ENCODE measurements around the gene RND1. TPM values are rescaled to one million over a fixed set of nuclear protein-coding genes. Genes with fewer than 3 reads are reported as not detected.

RND1 gene
- polyA plus RNA-seq, 3 donors = 0.40 to 0.49 TPM; not detected in 1

- DNase-seq = no peak
- intact Hi-C loops (cut with micrococcal nuclease) = no loop called here
- H3K36me3 Mint-ChIP-seq = peaks cover 71 to 81% of the 10 kb centered on the region in 2 donors
- H3K4me3 Mint-ChIP-seq = no peak overlapping the region
- TF ChIP-seq CTCF (IDR thresholded peaks at IDR 0.05) = no peak
- WGBS (ENCODE audit: insufficient coverage) = 97% methylated on average over 4 of the region's 6 CpGs
- H3K4me1 Mint-ChIP-seq = no peaks in the 10 kb centered on the region
- H3K4me1 ChIP-seq (ENCODE audit: control insufficient read depth in 1 of 2, insufficient read depth in 2 of 2, low read length in 2 of 2) = no peaks in the 10 kb centered on the region
- H4K20me1 ChIP-seq (ENCODE audit: insufficient read depth, low read length) = peaks cover 27% of the 10 kb centered on the region
- no peaks in the 10 kb centered on the region for H3K79me2 ChIP-seq (ENCODE audit: insufficient read depth, low read length)
- H3K9me3 ChIP-seq (replicated peaks in 1 of 2; ENCODE audit: control insufficient read depth in 1 of 2, insufficient read depth in 1 of 2, low read length in 2 of 2) = no peaks in the 10 kb centered on the region
- no peaks in the 10 kb centered on the region for H3K9me3 Mint-ChIP-seq
- no peak overlapping the region for H3K9ac ChIP-seq (ENCODE audit: insufficient read depth, low read length, poor library complexity, severe bottlenecking)
- peaks cover 0 to 2% (median 0%) of the 10 kb centered on the region in 3 donors for H3K27me3 Mint-ChIP-seq (ENCODE audit: low read depth in 3 of 3)
- H3K27ac Mint-ChIP-seq = peak overlapping the region in 1 of 7 donors; percentile 0
- peaks cover 72 to 86% of the 10 kb centered on the region in 2 donors for H3K36me3 ChIP-seq (replicated peaks in 1 of 2; ENCODE audit: control insufficient read depth in 1 of 2, insufficient read depth in 2 of 2, low read length in 2 of 2)
- no peak overlapping the region for H2AFZ ChIP-seq (ENCODE audit: insufficient read depth, low read depth, low read length, poor library complexity, severe bottlenecking)
- H3K4me2 ChIP-seq (replicated peaks; ENCODE audit: extremely low read depth, low read length, poor library complexity, severe bottlenecking) = no peak overlapping the region
- no peak overlapping the region for H3K4me3 ChIP-seq (replicated peaks in 1 of 3; ENCODE audit: low read depth in 2 of 3, low read length in 3 of 3)
- H3K27ac ChIP-seq (ENCODE audit: low read depth in 1 of 2, low read length in 2 of 2) = no peak overlapping the region
- H3K27me3 ChIP-seq (ENCODE audit: control insufficient read depth in 2 of 2, insufficient read depth in 2 of 2, low read length in 2 of 2) = no peaks in the 10 kb centered on the region
Observed at GRCh38 chr12:48831257-48831656, 34.4 kb downstream of the RND1 start.

DNA sequence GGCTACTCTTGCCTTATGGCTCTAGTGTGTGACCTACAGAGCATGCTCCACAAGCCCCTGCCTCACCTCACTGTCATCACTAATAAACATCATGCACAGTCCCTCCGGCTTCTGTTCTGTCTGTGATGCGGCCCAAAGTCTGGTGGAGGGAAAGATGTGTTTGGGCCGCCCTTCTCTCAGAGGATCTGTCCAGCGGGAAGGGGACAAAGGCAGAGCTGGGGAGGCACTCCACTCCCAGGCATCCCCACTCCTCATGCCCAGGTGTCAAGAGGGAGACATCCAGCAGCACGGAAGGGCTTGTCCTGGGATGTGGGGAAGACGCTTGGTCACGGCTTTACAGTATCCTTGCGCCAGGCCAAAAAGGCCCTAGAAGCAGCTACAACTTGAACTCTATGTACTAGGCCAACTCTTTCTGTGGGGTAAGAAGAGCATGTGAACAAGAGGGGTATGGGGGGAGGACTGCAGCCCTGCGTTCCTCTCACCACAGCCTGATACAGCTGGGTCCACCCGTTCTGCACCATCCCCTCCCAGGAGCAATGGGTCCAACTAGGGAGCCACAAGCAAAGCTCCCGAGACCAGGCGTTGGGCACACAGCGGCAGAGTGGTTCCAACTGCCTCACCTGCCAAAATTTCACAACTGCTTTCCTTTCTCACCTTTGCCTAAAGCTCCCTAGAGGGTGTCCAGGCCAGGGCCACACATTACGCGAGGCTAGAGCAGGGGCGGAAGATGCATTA is 36.7 kb downstream of the RND1 start:
- no peaks in the 10 kb centered on the region for H3K9me3 Mint-ChIP-seq
- H3K4me3 Mint-ChIP-seq = no peak overlapping the region
- 95% methylated on average over 7 of the region's 16 CpGs for WGBS (ENCODE audit: insufficient coverage)
- peaks cover 0 to 2% (median 0%) of the 10 kb centered on the region in 3 donors for H3K27me3 Mint-ChIP-seq (ENCODE audit: low read depth in 3 of 3)
- Histone ChIP-seq H4K20me1 (ENCODE audit: insufficient read depth, low read length) (peaks cover 27% of the 10 kb centered on the region), H3K9me3 (replicated peaks in 1 of 2; ENCODE audit: control insufficient read depth in 1 of 2, insufficient read depth in 1 of 2, low read length in 2 of 2) (no peaks in the 10 kb centered on the region), H3K4me2 (replicated peaks; ENCODE audit: extremely low read depth, low read length, poor library complexity, severe bottlenecking) (no peak overlapping the region), H3K27ac (ENCODE audit: low read depth in 1 of 2, low read length in 2 of 2) (no peak overlapping the region), H3K4me1 (ENCODE audit: control insufficient read depth in 1 of 2, insufficient read depth in 2 of 2, low read length in 2 of 2) (no peaks in the 10 kb centered on the region), H2AFZ (ENCODE audit: insufficient read depth, low read depth, low read length, poor library complexity, severe bottlenecking) (no peak overlapping the region), H3K79me2 (ENCODE audit: insufficient read depth, low read length) (no peaks in the 10 kb centered on the region), H3K27me3 (ENCODE audit: control insufficient read depth in 2 of 2, insufficient read depth in 2 of 2, low read length in 2 of 2) (no peaks in the 10 kb centered on the region), H3K36me3 (replicated peaks in 1 of 2; ENCODE audit: control insufficient read depth in 1 of 2, insufficient read depth in 2 of 2, low read length in 2 of 2) (peaks cover 57 to 63% of the 10 kb centered on the region in 2 donors), H3K9ac (ENCODE audit: insufficient read depth, low read length, poor library complexity, severe bottlenecking) (no peak overlapping the region), H3K4me3 (replicated peaks in 1 of 3; ENCODE audit: low read depth in 2 of 3, low read length in 3 of 3) (no peak overlapping the region)
- intact Hi-C loops (cut with micrococcal nuclease) = no loop called here
- peaks cover 2% of the 10 kb centered on the region for H3K4me1 Mint-ChIP-seq
- no peak for TF ChIP-seq CTCF (IDR thresholded peaks at IDR 0.05)
- peaks cover 56 to 60% of the 10 kb centered on the region in 2 donors for H3K36me3 Mint-ChIP-seq
- peak overlapping the region in 3 of 7 donors; percentile 16 to 40 (median 31) for H3K27ac Mint-ChIP-seq
- DNase-seq = no peak

Data from CD14-positive monocyte (primary cell).